ENCODE data around the gene INCA1.

GRCh38 chr17:4998732-4999429 lies 1.6 kb upstream of the INCA1 start:
- TF ChIP-seq POLR2A (IDR thresholded peaks at IDR 0.05; ENCODE audit: low read length) (no peak), GATA1 (IDR thresholded peaks at IDR 0.05; ENCODE audit: low read depth, low read length) (no peak)

Measured in erythroblast (primary cell).